Non-pigmented ciliary epithelial cell (primary cell): ENCODE measurements around the gene PDE4D.

Experiments used
- DNase-seq: peaks from one replicate; pipeline ENCODE4 v3.0.0-alpha.2; 2010; ENCODE audit warnings: low read depth

PDE4D gene

GRCh38 chr5:59209758-59210359, 683.7 kb downstream of the PDE4D start:
- DNase-seq: peak; percentile 27

DNA sequence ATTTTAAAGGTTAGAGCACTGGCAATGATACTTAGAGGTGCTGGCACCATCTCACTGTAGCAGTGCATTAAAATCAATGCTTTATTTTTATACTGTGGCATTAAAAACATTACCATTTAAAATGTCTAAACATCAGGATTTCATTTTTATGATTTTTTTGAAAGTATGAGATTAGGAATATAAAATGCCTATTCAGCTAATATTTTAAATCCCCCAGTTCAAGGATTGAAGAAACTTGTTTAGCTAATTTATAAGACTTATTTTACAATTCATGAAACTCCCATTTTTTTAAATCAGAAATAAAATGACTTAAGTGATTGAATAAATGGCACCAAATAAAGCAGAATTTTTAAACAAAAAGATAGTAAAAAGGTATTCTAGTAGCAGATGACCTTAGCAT, 685.1 kb downstream of the PDE4D start:
- no peak for DNase-seq

DNA sequence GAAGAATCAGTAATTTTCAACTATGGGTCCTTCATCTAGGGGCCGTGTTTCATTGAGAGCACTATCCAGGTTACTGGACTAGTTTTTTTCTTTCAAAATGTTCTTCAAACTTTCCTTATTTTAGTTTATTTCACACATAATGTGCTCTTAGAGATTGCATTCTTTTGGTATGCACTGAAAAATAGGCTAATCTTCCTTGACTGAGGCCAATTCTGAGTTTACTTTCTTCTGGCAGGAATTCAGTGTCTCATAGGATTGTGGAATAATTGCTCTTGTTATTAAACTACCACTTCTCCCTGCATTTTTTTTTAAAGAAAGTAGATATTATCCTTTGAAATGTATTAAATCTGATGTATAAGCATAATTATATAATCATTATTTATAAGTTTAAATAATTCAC, 686.1 kb downstream of the PDE4D start:
- no peak for DNase-seq

DNA sequence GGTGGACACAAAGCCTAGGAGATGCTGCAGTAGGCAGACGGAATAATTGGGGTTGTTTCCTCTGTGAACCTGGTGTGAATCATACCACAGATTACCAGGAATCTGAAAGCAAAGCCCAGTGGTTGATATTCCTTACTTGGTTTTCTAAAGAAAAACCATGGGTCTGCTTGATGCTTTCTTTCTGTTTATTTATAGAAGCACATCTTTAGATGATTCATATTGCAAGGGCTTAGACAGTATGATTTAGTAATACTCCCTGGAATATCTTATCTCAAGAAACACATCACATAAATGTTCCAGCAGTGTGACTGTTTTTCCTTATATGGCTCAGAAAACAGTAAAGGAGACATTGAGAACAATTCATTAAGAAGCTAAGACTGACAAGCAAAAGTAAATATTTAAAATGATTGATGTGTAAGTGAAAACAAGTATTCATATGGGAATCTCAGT, 687.4 kb downstream of the PDE4D start:
- DNase-seq: peak; percentile 86

- DNase-seq: no peak
Observed at GRCh38 chr5:59204114-59204897, 689.2 kb downstream of the PDE4D start.

DNA sequence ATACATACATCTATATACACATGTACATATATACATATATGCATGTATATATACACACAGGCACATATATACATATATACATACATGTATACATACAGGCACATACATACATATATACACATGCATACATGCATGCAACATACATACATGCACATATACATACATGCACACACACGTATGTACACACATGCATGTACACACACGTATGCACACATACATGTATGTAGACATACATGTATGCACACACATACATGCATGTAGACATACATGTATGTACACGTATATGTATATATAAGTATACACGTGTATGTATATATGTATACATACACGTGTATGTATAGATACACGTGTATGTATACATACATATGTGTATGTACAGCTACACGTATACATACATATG, 693.7 kb downstream of the PDE4D start:
- no peak for DNase-seq

GRCh38 chr5:59198832-59199231, 694.7 kb downstream of the PDE4D start:
- DNase-seq: no peak

DNA sequence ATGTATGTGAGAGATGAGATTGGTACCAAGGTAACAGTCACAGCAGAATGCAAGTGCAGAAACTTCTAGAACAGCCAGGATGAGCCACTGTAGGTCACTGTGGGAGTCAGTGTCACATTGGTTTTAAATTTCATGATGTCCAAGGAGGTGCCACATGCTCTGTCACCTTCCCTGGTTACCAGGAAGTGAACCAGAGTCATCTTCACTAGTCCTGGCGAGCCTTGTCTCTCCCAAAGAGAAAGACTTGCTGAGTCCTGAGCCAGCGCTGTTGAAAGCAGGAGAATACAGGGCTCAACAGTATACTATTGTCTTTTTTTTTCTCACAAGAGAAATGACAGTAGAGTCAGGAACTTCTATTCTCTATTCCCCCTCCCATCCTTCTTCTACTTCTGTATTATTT, 695.2 kb downstream of the PDE4D start:
- DNase-seq: no peak

DNA sequence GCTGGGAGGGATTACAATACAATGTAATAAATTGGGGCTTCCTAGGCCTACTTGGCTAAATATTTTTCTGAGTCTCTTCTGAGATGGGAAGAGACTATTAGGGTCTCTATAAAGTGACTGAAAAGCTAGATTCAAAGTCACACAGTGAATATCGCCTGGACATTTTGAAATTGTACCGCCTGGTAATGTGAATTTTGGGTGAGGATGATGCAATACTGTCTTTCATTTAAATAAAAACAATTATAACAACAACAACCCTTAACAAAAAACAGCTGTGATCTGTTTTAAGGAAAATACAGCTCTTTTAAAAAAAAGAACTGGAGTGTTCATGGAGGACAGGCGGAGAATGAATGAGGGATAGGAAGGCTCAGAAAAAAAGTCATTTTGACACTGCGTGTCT, 695.6 kb downstream of the PDE4D start:
- DNase-seq: no peak

GRCh38 chr5:59193616-59194319, 699.8 kb downstream of the PDE4D start:
- peak; percentile 96 for DNase-seq

GRCh38 chr5:59190746-59191145, 702.8 kb downstream of the PDE4D start:
- no peak for DNase-seq

DNA sequence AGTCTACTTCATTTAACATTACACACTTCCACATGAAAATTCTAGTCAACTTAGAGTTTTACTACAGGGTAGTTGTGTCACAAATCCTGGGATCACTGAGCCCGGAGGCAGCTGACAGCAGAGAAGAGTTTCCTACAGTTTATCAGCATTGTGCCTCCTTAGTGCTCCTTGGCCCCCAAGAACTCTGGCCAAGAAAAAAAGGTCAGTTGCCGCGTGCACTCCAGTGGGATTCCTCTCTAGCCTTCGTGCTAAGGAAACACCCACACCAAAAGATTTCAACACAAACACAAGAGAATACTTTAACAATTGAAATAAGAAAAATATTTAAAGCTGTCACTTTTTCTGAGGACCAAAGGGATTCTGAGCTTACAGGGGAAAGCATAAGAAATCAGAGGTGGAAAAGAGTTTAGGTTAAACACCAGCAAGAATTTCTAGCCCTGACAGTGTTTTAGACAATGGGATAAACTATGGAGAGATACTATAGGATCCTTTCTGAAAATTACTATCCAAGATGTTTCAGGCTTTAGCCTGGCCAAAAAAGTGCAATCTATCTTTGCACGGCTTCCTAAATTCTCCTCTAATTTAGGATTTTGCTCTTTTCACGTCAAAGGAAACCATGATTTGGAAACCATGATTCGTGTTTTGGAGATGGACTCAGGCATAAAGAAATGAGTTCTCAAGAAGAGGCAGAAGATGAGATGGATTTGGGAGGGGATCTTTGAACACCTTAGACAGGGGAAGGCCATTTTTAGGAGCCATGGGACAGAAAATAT, 703.9 kb downstream of the PDE4D start:
- DNase-seq: no peak

DNA sequence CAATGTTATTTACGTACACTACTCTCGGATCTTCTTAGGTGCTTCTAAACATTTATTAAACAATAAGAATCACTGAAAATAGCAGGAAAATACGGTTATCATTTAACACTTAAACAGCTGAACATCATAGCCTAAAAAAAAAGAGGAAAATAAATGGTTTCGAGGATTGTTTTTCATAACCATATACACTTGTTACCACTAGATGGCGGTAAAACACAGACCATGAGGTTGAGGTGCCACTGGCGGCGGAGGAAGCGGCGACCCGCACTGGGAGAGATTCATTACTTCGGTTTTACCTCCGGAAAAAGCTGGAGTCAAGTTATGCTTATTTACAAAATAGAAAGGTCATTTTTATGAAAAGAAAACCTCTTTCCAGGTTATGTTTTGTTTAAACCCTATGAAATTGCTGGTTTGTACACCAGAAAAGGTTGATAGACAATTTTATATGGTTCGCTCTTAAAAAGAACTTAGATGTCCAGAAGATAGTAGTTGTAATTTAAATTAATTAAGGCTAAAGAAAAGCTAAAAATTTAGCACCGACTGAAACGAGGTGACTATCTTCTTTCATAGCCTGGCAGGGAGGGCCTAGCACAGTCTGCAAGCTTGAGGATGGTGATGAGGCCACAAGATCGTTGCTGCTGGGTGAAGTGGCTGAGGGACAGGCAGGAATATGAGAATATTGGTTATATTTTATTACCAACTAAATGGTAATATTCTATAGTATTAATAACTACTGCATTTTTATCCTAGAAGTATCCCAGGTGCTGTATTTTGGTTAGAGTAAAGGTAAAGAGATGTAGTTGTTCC, 704.9 kb downstream of the PDE4D start:
- no peak for DNase-seq

- no peak for DNase-seq
Observed at GRCh38 chr5:59187857-59188256, 705.7 kb downstream of the PDE4D start.

- no peak for DNase-seq
Observed at GRCh38 chr5:59186623-59187022, 706.9 kb downstream of the PDE4D start.

- no peak for DNase-seq
Observed at GRCh38 chr5:59185757-59186385, 707.7 kb downstream of the PDE4D start.

DNA sequence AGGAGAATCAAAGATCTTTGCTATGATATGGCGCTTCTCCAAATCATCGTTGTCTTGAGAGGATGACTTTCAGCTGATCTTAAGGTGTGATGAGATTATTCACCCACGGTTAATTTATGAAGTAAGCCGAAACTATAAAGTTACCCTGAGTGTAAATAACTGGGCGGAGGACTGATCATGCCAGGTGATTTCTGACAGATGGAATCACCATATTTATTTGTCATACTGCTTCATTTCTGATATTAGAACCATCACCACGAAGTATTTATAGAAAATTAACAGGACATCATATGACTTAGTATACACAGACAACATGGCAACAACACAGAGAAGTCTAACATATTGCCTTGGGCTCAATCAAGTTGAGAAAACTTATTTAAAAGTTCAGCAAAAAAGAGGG, 708.8 kb downstream of the PDE4D start:
- no peak for DNase-seq

DNA sequence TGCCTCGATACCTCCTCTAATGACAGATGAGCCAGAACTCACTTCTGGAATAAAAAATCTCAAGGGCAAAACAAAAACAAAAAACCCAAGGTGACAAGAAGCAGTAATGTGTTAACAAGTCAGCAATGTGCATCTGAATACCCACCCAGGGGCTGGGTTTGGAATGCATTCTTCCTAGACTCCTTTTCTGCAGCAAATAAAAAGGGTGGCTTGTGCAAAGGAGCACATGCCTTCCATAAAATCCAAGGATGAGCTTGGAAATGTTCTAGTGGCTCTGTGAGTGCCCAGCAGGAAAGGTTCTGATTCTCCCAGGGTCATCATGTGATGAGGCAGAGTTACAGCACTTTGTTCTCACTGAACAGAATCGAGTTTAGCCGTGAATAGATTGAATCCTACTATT, 710.8 kb downstream of the PDE4D start:
- DNase-seq: no peak

DNA sequence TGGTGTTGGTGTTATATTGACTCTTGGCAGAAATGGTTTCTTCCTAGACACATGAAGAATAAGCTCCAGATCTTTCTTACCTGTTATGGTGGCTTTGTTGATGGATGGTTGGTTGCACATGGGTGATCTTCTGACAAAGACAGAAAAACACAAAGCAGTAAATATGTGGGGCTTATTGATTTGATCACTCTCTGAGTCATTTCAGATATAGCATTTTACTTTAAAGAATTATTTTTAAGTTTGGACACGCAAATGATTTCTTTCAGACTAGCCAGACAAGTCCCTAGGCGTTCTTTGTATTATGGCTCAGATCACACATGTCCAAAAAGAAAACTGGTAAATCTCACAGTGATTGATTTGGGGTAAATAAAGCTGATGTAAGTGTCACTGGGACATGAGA, 713.0 kb downstream of the PDE4D start:
- DNase-seq: no peak

GRCh38 chr5:59179704-59180103, 713.8 kb downstream of the PDE4D start:
- DNase-seq: no peak

DNA sequence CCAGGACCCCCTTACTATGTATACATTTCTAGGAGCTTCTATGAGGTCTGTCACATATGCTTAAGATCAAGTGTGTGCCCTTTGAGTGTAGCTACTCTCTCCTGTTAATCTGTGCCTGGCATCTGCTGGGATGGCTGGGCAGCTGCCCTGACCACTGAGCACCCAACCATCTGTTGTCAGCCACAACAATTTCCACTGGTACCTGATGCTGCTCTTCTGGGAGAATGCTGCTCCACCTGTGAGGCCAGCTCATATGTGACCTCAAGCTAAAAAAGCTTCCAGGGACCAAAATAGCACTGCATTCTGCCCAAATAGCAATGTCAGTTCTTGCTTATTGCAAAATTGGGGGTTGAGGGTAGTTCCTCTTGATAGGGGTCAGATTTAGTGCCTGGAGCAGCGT, 715.0 kb downstream of the PDE4D start:
- DNase-seq: no peak
